Stromal cell of bone marrow (primary cell): ENCODE measurements around the gene NXPE2.

ENCODE experiments used
- DNase-seq: peaks from one replicate; pipeline ENCODE4 v3.0.0-alpha.2; 2012; ENCODE audit warnings: low read depth

Gene NXPE2

GRCh38 chr11:114745150-114745671 is 66.9 kb downstream of the NXPE2 start:
- DNase-seq, result no peak

GRCh38 chr11:114746013-114746412 is 67.7 kb downstream of the NXPE2 start:
- no peak for DNase-seq
